ENCODE data around the gene SPOCK1.

The SPOCK1 gene

DNA sequence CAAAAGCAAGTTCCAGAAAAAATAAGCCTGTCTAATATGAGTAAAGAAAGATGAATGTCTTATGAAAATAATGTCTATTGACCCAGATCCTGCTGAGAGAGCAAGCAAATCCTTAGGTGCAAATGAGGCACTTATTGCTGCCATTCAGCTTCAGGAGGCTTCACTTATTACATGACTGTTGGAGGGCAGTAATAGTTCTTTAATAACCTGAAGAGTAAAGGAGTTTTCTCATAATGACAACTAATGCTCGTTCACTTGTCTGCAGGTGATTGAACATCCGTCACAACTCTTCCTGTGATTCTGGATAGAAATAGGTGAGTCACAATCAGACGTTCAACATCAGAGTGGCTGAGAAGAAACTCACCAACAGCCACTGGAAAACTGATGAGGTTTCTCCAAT lies 58.3 kb downstream of the SPOCK1 start:
- ATAC-seq (no peak), DNase-seq (no peak)

DNA sequence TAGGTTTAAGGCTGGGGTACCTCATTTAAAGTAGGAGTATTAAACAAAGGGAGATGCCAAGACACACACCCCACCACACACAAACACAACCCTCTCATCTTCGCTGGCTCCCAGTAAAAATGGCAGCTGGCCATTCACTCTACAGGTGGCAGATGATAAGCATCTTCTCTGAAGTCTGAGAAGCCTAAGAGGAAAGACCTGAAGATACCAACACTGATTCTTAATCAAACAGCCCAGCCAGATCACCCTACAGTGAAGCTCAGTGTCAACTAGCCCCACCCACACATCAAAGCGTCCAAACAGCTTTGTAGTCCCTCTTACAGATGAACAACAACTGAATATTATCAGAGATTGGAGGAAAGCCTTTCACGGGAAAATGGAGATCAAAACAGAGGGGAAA lies 59.5 kb downstream of the SPOCK1 start:
- DNase-seq (no peak), ATAC-seq (no peak)

DNA sequence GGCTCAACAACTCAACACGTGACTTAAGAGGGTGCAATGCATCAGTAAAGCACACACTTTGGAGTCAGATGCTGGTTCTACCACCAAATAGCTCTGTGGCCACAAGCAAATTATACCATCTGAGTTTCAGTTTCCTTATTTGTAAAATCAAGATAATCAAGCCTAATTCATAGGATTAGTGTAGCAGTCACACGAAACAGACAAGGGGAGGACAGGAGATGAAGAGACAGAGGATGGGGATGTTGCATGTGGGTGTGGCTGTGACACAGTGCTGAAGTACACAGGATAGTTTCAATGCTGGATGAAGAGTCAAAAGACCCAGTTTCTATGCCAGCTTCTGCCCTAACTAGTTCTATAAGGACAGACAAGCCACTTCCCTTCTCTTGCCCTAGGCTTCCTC lies 60.2 kb downstream of the SPOCK1 start:
- ATAC-seq (no peak), DNase-seq (no peak)

DNA sequence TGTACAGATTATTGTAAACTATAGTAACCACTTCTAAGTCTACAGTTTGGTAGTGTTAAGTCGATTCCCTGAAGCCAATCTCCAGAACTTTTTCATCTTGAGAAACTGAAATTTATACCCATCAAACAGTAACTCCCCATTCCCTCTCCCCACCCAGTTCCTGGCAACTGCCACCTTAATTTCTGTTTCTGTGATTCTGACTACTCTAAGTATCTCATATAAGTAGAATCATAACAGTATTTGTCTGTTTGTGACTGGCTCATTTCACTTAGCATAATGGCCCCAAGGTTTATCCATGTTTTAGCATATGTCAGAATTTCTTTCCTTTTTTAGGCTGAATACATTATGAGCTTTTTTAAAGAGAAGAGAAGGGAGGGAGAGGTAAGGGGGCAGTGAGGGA lies 61.4 kb downstream of the SPOCK1 start:
- no peak for ATAC-seq
- DNase-seq: no peak

DNA sequence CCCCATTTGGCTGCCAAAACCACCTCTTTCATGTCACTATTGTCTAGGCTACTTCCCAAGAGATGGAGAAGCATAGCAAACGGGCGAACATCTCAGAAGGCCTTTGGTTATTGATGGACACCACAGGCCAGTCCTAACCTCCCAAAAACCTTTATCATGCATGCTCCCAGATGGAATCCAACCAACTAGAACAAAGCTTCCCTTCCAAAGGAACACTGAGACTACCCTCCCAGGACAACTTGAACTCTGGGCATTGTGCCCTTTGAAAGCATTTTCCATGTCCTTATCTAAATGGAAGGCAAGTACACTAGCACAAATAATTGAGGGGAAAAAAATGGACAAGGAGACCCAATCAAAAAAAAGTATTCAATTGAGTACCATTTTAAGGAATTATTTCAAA lies 65.6 kb downstream of the SPOCK1 start:
- ATAC-seq (no peak), DNase-seq (no peak)

DNA sequence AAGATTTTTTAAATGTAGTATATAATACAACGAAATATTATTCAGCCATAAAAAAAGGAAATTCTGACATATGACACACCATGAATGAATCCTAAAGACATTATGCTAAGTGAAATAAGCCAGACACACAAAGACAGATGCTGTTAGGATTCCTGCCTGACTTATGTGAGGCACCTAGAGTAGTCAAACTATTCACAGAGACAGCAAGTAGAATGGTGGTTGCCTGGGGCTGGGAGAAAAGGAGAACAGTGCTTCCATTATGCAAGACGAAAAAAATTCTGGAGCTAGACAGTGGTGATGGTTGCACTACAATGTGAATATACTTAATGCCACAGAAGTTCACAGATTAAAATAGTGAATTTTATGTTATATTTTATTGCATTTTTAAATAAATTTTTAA lies 66.8 kb downstream of the SPOCK1 start:
- no peak for DNase-seq

DNA sequence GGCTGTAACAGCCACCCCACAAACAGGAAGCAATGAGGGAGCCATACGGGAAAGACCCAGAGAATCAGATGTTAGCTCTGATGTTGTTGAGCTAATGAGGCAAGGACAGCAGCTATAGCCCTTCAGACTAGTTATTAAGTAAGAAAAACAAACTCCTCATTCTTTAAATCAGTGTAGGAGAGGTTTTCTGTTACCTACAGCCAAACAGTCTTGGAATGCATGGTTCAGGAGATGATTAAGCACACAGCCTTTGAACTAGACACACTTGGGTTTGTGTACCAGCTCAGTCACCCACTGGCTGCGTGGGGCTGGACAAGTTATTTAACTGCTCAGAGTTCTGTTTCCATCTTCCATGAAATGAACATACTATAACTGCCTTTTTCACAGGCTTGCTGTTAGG lies 68.1 kb downstream of the SPOCK1 start:
- no peak for DNase-seq
- ATAC-seq: no peak

More for the DNA sequence above, 66.8 kb downstream of the SPOCK1 start:
- no peak for ATAC-seq

DNA sequence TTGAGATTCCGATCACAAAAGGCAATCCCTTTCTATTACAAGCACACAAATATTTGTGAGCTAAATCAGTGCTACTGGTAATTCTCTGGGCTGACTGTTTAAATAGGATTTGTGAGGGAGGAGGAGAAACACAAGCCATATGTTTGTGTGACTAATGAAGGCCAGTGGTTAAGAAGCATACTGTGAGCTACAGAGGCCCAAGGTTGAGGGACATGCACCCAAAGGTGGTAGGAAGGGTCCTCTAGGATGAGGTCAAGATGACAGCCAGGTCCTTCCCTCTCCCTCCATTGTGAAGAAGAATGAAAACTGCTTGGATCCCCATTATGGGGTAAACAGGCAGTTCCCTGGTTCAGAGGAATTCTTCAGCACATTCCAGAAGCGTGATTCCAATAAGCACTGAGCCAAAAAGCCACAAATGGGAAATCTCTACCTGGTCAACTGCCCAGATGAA lies 83.9 kb downstream of the SPOCK1 start:
- ATAC-seq (no peak), DNase-seq (no peak)

DNA sequence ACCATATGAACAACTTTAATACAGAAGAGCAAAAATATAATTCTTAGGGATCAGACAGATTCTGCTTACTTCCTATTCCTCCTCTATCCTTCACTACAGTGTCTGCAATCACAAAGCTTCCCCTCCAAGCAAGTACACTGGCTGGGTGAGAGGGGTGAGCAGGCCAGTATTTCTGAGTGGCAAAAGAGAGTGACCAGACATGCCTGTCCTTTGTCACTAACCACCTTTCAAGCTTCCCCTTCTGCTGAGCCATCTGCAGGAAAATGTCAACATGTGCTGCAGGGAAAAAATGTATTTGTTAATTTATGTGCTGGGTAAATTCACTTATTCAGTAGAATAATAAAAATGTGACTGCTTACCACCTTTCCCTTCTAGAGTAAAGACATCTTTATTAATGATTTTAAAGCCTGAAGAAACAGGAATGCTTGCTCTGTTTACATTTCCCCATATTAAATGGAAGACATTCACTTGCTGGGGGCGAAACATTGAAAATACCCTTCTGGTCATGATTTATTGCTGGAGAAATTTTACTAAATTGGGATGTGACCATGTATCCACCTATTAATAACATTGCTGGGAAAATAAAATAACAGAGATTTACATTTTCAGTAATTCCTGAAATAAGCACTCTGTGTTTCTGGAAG lies 84.9 kb downstream of the SPOCK1 start:
- no peak for DNase-seq
- no peak for ATAC-seq

DNA sequence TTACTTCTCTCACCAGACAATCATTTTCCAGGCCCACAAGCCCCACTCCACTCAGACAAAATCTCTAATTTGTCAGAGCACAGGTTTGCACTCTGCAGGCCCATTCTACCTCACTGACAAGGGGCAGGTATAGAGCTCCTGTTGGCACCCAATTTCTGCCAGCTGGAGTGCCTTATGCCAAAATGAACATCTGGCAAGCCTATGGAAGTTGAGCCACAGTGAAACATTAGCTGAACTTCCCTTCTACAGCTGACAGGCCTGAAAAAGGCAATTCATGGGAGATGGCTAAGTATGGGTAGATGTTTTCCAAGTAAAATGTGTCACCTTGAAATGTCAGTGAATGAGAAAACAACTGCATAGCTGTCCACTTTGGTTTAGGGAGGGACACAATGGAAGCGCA lies 87.0 kb downstream of the SPOCK1 start:
- ATAC-seq (no peak), DNase-seq (no peak)

DNA sequence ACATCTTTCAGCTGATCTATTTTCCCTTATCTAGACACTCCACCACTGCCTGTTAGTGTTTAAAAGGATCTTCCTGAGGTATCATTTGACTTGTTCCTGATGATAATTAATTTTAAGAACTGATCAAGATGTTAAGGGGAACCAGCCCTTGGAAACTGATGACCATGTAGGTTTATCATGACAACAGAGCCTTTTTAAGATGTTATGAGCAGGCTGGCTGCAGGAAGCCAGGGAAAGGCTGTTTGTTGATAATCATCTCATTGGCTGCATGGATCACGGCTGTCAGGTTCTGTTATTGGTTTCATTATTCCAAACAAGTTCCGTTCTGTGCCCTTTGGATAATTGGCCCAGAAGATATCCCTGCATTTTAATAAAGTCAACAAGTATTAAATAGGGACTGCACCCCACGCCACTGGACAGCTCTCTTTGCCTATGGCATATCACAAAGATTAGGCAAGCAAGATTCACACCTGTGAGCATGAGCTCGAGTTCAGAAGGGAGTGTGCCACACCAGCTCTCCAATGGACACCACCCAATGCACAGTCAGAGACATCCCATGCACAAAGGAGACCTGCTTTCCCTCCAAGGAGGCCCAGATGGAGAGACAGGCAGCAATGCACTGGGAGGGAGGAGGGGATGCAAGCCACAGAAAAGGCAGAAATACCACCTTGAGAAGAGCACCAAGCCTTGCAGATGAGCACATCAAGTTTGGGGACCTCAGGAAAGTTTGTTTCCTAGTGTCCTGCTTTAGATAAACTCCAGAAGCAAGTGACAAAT lies 88.7 kb downstream of the SPOCK1 start:
- DNase-seq (no peak), ATAC-seq (no peak)

DNA sequence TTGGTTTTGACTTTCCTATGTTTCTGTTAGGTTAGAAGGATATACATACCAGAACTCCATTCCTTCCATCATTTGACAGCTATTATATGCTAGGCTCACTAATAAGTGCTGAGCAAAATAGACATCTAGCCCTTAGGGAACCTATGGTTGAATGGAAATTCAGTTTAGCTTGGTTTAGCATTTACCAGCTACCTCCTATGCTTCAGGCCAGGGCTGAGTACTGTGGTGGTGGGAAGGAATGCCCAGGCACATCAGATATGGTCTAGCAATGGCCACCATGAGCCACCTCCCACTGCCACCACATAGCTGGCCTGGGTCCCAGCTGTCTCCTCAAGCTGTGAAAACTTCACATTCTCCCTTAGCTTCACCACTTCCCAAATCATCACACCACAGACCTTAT lies 89.4 kb downstream of the SPOCK1 start:
- ATAC-seq (no peak), DNase-seq (no peak)

DNA sequence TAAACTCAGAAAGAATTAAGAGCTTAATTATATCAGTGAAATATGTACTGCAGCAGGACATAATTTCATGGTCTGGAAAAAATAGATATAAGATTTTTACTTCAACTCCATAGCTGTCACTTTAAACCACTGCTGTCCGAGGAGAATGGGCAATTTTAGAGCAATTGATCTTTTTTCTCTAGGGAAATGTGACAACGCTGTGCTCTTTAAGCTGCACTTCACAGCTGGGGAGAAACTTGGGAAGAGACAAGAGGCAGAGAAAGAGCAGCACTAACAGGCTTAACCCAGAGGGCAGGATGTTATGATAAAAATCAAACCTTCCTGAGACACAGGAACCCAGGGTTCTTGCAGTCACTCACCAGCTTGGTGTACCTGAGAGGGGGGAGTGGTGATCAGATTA lies 92.0 kb downstream of the SPOCK1 start:
- ATAC-seq: no peak
- no peak for DNase-seq

DNA sequence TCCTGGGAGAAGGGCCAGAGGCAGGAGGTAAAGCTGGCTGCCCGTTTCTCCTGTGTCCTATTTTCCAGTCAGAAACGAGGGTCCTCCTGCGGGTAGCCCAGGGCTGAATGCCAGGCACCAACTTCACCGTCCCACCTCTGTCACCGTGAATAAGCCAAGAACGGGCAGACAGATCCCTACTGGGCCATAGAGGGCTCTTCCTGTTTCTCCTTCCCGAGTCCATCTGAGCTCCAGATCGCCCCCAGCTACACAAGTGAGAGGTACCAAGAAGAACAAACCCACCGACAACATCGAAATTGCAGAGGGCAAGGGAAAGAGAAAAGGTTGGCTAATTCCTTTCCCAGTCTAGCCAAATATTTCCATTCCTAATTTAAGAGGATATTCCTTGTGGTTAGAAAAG lies 93.7 kb downstream of the SPOCK1 start:
- no peak for ATAC-seq

DNA sequence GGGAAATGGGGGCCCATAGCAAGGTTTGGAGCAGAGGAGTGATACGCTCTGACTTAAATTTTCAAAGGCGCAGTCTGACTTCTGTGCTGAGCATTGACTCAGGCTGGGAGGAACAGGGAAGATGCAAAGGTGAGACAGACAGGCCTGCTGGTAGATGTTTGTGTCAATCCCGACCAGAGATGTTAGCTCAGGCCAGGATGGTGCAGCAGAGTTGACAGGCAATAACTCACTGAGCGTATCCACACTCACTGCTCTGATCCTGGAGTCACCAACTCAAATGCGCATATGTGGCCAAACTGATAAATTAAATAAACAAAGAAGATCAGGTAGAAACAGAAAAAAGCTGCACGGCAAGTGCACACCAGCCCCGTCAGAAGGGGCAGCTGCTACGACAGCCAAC lies 95.3 kb downstream of the SPOCK1 start:
- no peak for DNase-seq
- ATAC-seq: no peak

More for the DNA sequence above, 93.7 kb downstream of the SPOCK1 start:
- DNase-seq: no peak

DNA sequence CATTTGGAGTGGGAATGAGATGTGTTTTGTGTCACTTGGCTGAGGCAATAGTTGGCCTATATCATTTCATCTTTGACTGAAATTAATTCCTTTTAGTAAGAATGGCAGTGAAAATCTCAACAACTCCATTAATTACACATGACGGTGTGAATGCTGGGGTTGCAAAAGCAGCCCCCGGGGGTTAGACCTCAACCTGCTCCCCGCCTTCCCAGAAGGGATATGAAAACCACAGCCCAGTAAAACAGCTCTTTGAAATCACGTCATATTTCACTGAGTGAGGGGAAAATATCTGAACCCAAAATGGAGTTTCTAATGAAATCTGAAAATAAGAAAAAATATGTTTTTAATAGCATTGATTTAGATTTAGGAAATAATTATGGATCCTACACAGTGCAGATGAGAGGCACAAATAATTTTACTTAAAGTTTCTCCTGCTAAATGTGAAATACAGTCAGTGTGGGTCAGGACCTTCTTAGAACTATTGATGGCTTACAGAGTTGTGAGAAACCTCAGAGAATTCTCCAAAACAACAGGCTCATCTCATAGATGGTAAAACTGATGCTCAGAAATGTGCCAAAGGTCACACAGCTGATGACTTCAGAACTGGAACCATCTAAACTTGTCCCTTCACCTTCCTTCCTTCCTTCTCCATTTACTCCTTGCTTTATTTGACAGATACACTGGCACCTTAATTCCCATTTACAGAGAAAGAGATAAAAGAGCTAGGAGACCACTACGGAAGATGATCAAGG lies 96.5 kb downstream of the SPOCK1 start:
- ATAC-seq: no peak
- DNase-seq: no peak

DNA sequence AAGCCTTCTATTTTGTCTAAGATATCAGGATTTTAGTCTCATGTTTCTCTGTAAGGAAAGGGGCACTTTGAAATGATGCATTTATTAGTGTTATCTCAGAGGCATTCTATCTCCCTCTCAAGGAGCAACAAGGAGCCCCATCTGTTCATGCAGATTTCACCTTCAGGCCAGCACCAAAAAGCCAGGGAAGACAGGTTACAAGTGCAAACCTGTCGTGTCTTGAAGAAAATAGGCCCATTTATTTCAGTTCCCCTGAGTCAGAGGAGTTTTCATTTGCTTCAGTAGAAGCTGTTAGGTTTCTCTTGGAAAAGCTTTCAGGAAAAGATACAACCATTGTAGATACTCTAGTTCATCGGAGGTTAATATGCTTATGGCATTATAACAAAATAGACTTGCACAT lies 97.2 kb downstream of the SPOCK1 start:
- ATAC-seq (no peak), DNase-seq (no peak)

DNA sequence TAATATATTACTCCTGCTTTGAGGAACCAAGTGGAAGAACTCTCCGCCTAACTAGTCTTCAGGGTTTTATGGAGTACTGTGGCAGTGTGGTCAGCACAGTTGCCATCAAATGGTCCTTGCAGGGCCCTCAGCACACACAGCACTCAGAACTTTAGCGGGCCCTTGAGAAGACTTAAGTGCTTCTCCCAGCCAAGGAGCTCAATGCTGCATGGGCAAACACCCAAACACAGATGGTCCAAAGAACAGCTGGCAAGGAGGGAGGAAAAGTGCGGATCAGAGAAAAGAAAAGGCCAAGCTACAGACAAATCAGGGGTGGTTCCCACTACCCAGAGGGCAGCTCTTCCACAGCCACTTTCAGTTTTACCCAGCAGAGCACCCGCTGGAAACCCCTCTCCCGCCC lies 98.6 kb downstream of the SPOCK1 start:
- no peak for ATAC-seq
- DNase-seq: no peak

DNA sequence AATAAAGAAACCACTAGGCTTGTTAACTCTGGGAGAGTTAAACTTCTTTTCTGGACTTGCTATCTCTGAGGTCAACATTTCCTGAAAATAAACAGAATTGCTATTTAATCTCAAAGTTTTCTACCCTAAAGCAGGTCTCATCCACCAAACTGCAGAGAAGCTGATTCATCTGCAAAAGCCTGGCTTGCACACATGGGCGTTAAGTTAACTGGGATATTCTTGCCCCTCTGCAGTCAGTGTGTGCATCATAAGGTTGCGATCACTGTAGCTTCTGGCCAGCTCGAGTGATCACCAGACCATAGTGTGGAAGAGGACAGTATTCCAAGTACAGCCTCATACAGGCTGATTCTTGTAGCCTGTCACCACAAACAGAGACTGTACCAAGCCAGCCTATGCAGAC lies 99.2 kb downstream of the SPOCK1 start:
- no peak for DNase-seq
- ATAC-seq: no peak

DNA sequence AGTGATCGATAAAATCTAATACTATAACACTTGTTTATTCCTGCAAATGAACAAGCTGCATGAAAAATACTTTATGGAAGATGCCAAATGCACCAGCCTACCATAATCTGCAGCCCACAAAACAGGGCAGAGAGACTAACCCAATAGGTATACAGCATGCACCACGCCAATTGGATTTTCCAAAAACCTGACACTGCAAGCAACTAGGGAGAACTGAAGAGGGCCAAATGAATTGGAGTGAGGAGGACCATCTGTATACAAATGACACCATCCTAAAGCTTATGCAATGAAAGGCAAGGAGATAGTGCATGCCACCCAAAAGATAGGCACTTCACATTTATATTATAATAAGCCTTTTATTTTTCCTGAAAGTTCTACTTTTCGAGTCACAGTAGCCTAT lies 100.4 kb downstream of the SPOCK1 start:
- DNase-seq (no peak), ATAC-seq (no peak)

DNA sequence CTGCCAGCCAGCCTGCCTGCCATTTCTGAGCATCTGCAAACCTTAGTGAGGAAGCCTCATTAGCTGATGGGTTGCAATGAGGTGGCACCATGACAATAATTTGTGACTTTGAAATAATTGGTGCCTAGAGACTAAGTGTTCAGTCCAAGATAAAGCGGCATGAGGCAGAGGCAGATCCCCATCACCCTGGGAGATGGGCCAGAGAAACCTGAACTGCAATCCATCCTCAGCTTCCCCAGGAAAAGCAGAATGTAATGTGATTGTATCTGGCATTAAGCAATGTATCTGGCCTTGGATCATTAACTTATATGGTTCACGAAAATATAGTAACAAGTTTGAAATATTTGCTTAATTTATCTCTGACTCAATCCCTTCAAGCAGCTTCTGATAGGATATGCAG lies 101.0 kb downstream of the SPOCK1 start:
- DNase-seq (no peak), ATAC-seq (no peak)

DNA sequence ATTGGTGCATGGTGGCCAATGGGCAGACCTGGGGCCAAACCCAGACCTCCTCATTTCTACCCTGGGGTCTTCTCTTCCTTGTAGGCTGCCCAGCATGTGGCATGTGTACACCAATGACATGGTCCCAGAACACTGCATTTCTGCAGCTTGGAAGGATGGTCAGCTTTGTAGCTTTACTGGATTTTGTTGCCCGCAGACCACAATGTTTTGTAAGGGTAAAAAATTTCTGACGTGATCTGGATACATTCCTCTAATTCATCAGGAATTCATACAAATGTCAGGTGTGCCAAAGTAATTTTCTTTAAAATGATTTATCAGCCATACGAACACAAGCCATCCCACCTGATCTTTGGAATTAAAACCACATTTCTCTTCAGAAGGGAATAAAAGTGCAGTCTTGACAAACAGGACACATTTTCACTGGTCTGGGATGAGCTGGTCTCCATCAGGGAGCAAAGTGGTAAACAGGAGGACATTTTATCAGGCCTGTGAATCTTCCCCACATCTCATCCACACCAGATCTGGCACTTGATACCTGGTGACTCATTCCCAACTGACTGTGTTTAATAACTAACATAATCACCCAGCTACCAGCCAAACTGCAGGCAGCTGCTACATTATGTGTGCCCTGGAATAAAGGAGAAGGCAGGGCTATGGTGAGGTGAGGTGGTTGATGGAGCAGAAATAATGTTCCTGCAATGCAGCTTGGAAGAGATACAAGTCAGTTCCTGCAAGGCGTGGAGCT lies 103.9 kb downstream of the SPOCK1 start:
- ATAC-seq (no peak), DNase-seq (no peak)

DNA sequence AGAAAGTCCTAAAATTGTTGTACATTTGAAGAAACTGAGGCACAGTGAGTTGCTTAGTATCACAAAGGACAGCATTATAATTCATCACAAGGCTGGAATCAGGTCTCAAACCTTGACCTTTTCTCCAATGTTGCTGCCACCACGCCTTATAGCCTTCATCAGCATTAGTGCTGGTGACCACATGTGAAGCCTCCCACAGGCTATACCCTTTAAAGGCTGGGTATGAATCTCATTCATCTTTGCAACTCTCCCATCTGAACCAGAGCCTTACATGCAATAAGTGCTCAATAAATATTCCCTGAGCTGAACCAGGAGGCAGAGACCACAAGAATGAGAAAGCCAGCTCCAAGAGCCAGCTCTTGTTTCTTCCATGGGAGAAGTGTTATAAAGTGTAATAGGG lies 104.7 kb downstream of the SPOCK1 start:
- DNase-seq (no peak), ATAC-seq (no peak)

All from stimulated activated naive CD8-positive, alpha-beta T cell treated with anti-CD3 and anti-CD28 coated beads, Interleukin-15, Interleukin-2, amounts not matched to agents 100 U/mL and 50 U/mL, for 24 hours (primary cell).